Activated CD4-positive, alpha-beta T cell treated with anti-CD3 and anti-CD28 coated beads, Interleukin-2, amount 50 U/mL, for 4 hours (primary cell): ENCODE measurements around the gene PAQR4.

Experiments
- DNase-seq, 2 experiments: peaks; one replicate each; pipeline ENCODE4 v3.0.0-alpha.2; 2020

PAQR4 gene

GRCh38 chr16:3007957-3008689 is 39.0 kb downstream of the PAQR4 start:
- DNase-seq: peak; percentile 18 to 28

DNA sequence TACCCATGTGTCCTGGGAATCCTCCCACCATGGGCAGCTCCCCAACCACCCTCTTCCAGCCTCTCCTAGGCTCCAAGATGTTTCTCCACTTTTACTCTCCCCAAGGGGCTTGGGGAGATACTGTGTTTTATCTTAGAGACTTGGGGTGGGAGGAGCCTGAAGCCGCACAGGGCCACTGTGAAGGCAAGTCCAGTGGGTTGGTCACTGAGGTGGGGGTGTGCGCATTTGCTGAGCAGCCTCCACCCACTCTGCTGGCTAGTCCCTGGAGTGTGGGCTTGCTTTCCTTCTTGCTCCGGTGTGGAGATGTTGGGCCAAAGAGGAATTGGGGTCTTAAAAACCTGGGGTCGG is 39.5 kb downstream of the PAQR4 start:
- DNase-seq: no peak

DNA sequence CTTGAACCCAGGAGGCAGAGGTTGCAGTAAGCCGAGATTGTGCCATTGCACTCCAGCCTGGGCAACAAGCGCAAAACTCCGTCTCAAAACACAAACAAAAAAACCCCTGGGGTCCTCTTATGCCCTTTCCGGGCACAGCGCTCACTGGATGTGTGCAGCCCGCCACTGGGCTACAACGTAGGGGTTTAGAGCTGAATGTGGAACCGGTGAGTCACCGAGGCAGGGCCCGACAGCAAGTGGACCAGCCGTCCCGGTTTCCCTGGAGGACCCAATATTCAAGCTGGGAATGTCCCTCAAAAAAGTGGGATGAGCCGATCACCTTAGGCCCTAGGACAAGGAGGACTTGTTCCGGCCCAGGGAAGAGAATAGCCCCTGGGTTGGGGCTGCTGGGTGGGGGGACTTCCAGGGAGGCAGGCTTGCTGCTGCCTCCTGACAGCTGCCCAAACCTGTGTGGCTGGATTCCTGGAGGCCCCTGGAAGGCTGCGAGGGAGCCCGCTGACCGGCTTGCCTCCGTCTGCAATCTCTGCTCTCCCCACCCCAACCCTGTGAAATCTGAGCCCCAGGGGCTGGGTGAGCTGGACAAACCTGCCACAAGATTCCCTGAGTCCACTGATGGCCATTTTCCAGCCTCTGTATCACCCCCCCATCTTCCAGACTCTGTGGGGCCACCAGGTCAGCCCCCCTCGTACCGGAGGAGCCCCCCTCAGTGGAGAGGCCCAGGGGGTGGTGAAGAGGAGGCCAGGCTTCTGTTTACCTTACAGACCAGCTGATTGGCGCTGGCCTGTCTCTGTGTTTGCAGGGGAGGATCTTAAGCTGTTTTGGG is 40.6 kb downstream of the PAQR4 start:
- no peak for DNase-seq

- no peak for DNase-seq
Observed at GRCh38 chr16:3010510-3010909, 41.4 kb downstream of the PAQR4 start.

- DNase-seq: no peak
Observed at GRCh38 chr16:3012246-3012645, 43.1 kb downstream of the PAQR4 start.

- no peak for DNase-seq
Observed at GRCh38 chr16:3012828-3013420, 43.8 kb downstream of the PAQR4 start, which contains the start of gene CLDN9. Gene CLDN9, plus strand, starts transcription at chr16:3012923. Its CDS starts 440 bp downstream, at chr16:3013363.

GRCh38 chr16:3013491-3013951 is 44.4 kb downstream of the PAQR4 start:
- DNase-seq: no peak

GRCh38 chr16:3013998-3014690 is 45.0 kb downstream of the PAQR4 start:
- no peak for DNase-seq

DNA sequence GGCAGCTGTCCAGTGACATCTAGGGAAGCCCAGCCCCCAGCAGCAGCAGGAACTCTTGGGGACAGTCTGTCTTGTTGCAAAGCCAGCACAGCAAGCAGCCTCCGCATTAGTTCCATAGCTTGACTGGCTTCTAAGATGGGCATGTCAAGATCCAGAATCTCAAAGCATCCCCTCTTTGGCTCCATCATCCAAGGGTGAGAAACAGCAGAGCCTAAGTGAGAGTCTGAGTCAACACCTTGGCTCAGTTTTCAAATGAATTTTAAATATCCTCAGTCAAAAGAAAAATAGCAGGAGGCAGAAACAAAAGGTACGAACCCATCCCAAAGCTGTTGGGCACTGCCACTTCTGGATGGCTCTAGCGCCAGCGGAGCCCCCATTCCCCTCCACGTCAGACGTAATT is 45.8 kb downstream of the PAQR4 start:
- no peak for DNase-seq

- no peak for DNase-seq
Observed at GRCh38 chr16:3015865-3016521, 46.8 kb downstream of the PAQR4 start.

DNA sequence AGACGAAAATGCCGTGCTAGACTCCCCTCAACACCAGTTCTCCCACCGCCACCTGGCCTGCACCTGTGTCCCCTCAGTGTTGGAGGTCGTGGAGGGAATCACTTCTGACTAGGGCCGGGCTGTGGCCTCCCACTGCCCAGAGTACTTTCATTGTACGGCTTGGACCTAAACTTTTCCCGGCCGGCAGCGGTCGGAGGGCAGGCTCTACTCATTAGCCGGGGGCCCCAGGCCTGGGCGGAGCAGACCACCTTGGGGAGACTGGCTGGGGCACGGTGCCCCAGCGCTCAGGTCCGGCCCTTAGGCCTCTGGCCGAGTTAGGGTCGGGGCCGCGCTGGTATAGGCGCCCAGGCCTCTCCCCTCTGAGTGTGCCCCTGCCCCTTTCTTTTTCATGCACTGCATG is 48.2 kb downstream of the PAQR4 start:
- DNase-seq: no peak

- no peak for DNase-seq
Observed at GRCh38 chr16:3017794-3018506, 48.8 kb downstream of the PAQR4 start, which contains the start of gene CLDN6. Gene CLDN6, minus strand, starts transcription at chr16:3018183. Its CDS starts 2,162 bp downstream, at chr16:3016021.

GRCh38 chr16:3019594-3020246 is 50.6 kb downstream of the PAQR4 start:
- DNase-seq: no peak

DNA sequence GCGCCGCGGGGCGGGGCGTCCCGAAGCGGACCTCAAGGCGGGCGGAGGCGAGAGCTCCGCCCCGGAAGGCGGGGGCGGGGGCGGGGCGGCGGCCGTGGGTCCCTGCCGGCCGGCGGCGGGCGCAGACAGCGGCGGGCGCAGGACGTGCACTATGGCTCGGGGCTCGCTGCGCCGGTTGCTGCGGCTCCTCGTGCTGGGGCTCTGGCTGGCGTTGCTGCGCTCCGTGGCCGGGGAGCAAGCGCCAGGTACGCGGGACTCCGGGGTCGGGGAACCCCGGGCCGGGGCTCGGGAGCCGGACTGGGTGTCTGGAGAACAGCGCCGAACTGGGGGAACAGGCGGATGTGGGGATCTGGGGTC is 51.1 kb downstream of the PAQR4 start, which contains the start of gene TNFRSF12A:
TNFRSF12A (plus strand) TSS at position 122 of the 357 bp plus-strand sequence; CDS start at position 152, 30 bp downstream.
- peak in 1 of 2 experiments; percentile 34 for DNase-seq

DNA sequence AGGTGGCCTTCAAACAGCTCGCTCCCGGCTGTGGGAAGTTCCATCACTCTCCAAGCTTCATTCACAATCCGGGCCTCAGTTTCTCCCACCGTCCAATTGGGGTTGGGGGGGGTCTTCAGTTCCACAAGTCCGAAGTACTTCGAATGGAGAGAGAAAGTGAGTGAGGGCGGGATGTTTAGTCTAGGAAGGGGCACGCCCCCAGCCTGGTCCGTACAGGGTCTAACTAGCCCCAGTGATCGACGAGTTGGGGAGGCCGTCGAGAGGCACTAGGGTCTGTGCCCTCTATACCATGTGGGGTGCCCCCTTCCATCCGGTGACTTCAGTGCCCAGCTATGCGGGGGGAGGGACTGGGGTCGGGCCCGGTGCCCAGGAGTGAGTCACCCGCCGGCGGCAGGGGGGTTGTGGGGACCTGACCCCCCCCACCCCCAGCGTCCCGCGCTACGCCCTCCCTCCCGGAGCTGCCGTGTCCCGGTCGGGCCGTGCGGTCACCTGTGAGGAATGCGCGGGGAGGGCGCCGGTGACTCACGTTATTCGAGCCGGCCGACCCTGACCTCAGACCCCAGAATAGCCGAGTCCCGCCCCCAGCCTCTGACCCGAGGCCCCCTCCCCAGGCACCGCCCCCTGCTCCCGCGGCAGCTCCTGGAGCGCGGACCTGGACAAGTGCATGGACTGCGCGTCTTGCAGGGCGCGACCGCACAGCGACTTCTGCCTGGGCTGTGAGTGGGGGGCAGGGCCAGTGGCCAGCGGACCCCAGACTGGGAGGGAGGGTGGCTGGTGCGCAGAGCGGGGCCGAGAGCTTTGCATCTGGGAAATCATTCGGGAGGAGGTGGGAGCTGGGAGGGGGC is 51.7 kb downstream of the PAQR4 start:
- peak; percentile 63 to 69 for DNase-seq

DNA sequence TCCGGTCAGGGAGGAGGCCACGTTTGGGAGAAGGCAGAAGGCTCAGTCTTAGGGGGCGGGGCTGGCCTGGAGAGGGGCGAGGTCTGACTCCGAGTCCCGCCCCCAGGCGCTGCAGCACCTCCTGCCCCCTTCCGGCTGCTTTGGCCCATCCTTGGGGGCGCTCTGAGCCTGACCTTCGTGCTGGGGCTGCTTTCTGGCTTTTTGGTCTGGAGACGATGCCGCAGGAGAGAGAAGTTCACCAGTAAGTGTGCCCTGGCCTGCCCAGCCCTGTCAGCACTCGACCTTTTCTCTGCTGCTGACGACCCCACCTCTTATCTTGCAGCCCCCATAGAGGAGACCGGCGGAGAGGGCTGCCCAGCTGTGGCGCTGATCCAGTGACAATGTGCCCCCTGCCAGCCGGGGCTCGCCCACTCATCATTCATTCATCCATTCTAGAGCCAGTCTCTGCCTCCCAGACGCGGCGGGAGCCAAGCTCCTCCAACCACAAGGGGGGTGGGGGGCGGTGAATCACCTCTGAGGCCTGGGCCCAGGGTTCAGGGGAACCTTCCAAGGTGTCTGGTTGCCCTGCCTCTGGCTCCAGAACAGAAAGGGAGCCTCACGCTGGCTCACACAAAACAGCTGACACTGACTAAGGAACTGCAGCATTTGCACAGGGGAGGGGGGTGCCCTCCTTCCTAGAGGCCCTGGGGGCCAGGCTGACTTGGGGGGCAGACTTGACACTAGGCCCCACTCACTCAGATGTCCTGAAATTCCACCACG is 52.5 kb downstream of the PAQR4 start:
- peak; percentile 89 to 91 for DNase-seq

DNA sequence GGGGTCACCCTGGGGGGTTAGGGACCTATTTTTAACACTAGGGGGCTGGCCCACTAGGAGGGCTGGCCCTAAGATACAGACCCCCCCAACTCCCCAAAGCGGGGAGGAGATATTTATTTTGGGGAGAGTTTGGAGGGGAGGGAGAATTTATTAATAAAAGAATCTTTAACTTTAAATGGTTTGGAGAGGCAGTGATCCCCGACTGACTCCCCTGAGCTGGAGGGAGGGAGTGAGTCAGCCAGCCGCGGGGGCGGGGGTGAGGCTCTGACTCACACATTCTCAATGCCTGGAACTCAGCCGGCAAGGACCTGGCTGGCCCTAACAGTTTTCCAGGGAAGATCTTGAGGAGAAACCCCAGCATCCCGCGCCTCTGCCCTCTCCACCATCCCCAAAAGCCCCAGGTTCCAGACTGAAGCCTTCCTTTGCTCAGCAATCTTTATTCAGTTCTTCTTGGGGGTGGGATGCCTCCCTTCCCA is 53.1 kb downstream of the PAQR4 start:
- DNase-seq: peak; percentile 94

DNA sequence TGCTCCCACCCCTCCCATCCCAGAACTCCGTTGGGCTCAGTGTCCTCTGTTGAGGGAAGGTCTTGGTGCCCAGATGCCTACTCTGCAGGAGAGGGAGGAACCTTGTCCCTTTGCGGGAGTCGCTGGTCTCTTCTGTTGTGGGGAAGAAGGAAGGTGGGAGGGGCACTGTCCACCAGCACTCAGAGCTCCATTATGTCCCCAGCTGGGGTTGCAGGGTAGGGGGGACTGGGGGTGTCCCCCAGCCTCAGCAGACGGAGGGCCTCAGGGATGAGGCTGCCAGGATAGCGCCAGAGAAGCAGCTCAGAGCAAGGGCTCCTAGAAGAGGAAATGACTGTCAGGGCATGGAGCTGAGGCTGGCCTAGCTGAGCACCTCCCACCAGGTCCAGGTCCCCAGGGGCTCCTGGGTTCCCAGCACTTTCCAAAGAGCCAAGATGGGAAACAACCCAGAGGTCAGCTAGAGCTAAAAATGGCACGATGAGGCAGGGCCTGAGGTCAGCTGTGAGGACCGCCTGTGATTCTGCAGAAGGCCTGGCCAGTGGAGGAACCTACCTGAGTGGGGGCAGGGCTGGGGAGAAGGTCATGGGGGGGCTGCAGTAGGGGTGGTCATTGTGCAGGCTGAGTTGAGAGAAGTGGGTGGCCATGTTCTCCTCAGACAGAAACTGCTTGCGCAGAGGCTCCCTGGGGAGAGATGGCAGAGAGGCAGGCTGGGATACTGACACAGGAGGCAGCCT is 53.7 kb downstream of the PAQR4 start:
- no peak for DNase-seq
